SK-N-SH treated with all-trans-retinoic acid at 6 μM for 48 hours (cell line): ENCODE data around the gene MDFIC.

ENCODE experiments used
- ATAC-seq: fragments of 200-7000 bp; cut with Tn5 transposase; 3 replicates; pipeline ENCODE4 v1.9.1; 2020; ENCODE audit warnings: mild to moderate bottlenecking, moderate library complexity
- ARNTL ChIP-seq: fragments of 450-650 bp; formaldehyde crosslinking; IDR thresholded peaks from 2 replicates; pipeline ENCODE4 v1.5.0; 2020; ENCODE audit warnings: low read depth, mild to moderate bottlenecking, moderate library complexity, borderline replicate concordance
- BACH2 ChIP-seq: fragments of 250-450 bp; sonication (Bioruptor Pico); IDR thresholded peaks from 2 replicates; pipeline ENCODE4 v1.9.0; 2021; ENCODE audit warnings: mild to moderate bottlenecking, borderline replicate concordance
- CSDC2 ChIP-seq: fragments of 250-450 bp; sonication (Bioruptor Pico); IDR thresholded peaks from 2 replicates; pipeline ENCODE4 v1.5.0; 2020; ENCODE audit warnings: mild to moderate bottlenecking, moderate library complexity
- CSRNP3 ChIP-seq: fragments of 250-450 bp; sonication (Bioruptor Pico); IDR thresholded peaks from 2 replicates; pipeline ENCODE4 v1.5.1; 2021; ENCODE audit warnings: mild to moderate bottlenecking, moderate library complexity
- ESRRG ChIP-seq: fragments of 250-450 bp; sonication (Bioruptor Pico); IDR thresholded peaks from 2 replicates; pipeline ENCODE4 v1.6.1; 2021; ENCODE audit warnings: mild to moderate bottlenecking
- GLIS3 ChIP-seq: fragments of 250-450 bp; sonication (Bioruptor Pico); IDR thresholded peaks from 2 replicates; pipeline ENCODE4 v1.5.0; 2020; ENCODE audit warnings: mild to moderate bottlenecking, moderate library complexity
- ISL1 ChIP-seq: fragments of 250-450 bp; sonication (Bioruptor Pico); IDR thresholded peaks from 2 replicates; pipeline ENCODE4 v2.1.2; 2022; ENCODE audit warnings: mild to moderate bottlenecking, moderate library complexity
- OSR1 ChIP-seq: fragments of 250-450 bp; sonication (Bioruptor Pico); IDR thresholded peaks from 2 replicates; pipeline ENCODE4 v1.8.0; 2022; ENCODE audit warnings: moderate library complexity, mild to moderate bottlenecking, inconsistent platforms
- PATZ1 ChIP-seq: fragments of 250-450 bp; sonication (Bioruptor Pico); IDR thresholded peaks from 2 replicates; pipeline ENCODE4 v1.8.0; 2020; ENCODE audit warnings: mild to moderate bottlenecking, moderate library complexity, borderline replicate concordance
- PPARA ChIP-seq: fragments of 250-450 bp; sonication (Bioruptor Pico); IDR thresholded peaks from 2 replicates; pipeline ENCODE4 v1.5.0; 2020; ENCODE audit warnings: mild to moderate bottlenecking, borderline replicate concordance
- RARB ChIP-seq: fragments of 250-450 bp; sonication (Bioruptor Pico); IDR thresholded peaks from 2 replicates; pipeline ENCODE4 v1.8.0; 2021; ENCODE audit warnings: mild to moderate bottlenecking, moderate library complexity
- SNAI2 ChIP-seq: fragments of 250-450 bp; sonication (Bioruptor Pico); IDR thresholded peaks from 2 replicates; pipeline ENCODE4 v1.5.0; 2020; ENCODE audit warnings: mild to moderate bottlenecking, moderate library complexity
- TCF4 ChIP-seq: fragments of 250-450 bp; sonication (Bioruptor Pico); IDR thresholded peaks from 2 replicates; pipeline ENCODE4 v1.8.0; 2021; ENCODE audit warnings: mild to moderate bottlenecking, moderate library complexity, borderline replicate concordance
- TOX ChIP-seq: fragments of 250-450 bp; sonication (Bioruptor Pico); IDR thresholded peaks from 2 replicates; pipeline ENCODE4 v1.8.0; 2021; ENCODE audit warnings: mild to moderate bottlenecking, moderate library complexity, borderline replicate concordance
- TSHZ2 ChIP-seq: fragments of 250-450 bp; sonication (Bioruptor Pico); IDR thresholded peaks from 2 replicates; pipeline ENCODE4 v1.5.0; 2020; ENCODE audit warnings: mild to moderate bottlenecking, moderate library complexity
- ZC3H10 ChIP-seq: fragments of 250-450 bp; sonication (Bioruptor Pico); IDR thresholded peaks from 2 replicates; pipeline ENCODE4 v1.5.1; 2021; ENCODE audit warnings: mild to moderate bottlenecking, moderate library complexity
- ZFP3 ChIP-seq: fragments of 250-450 bp; sonication (Bioruptor Pico); IDR thresholded peaks from 2 replicates; pipeline ENCODE4 v1.5.0; 2020; ENCODE audit warnings: mild to moderate bottlenecking, moderate library complexity
- ZFP30 ChIP-seq: fragments of 450-650 bp; formaldehyde crosslinking; IDR thresholded peaks from 2 replicates; pipeline ENCODE4 v1.5.0; 2022; ENCODE audit warnings: mild to moderate bottlenecking, moderate library complexity
- ZNF565 ChIP-seq: fragments of 450-650 bp; formaldehyde crosslinking; conservative IDR thresholded peaks from 2 replicates; pipeline ENCODE4 v1.5.0; 2020; ENCODE audit warnings: low read depth, mild to moderate bottlenecking, moderate library complexity
- ZNF70 ChIP-seq: fragments of 450-650 bp; formaldehyde crosslinking; IDR thresholded peaks from 2 replicates; pipeline ENCODE4 v1.5.0; 2020; ENCODE audit warnings: mild to moderate bottlenecking, moderate library complexity
- ZNF8 ChIP-seq: fragments of 450-650 bp; formaldehyde crosslinking; IDR thresholded peaks from 2 replicates; pipeline ENCODE4 v1.5.0; 2020; ENCODE audit warnings: mild to moderate bottlenecking, moderate library complexity
- TF ChIP-seq, protein P1 (sequence below): fragments of 250-450 bp; sonication (Bioruptor Pico); IDR thresholded peaks from 2 replicates; pipeline ENCODE4 v1.5.1; 2020; ENCODE audit warnings: low read depth, mild to moderate bottlenecking, moderate library complexity
- TF ChIP-seq, protein P2 (sequence below): fragments of 250-450 bp; sonication (Bioruptor Pico); IDR thresholded peaks from 2 replicates; pipeline ENCODE4 v1.8.0; 2021; ENCODE audit warnings: low read depth, mild to moderate bottlenecking, moderate library complexity, borderline replicate concordance

The MDFIC gene

GRCh38 chr7:115024276-115024675 is 102.4 kb downstream of the MDFIC start:
- TF ChIP-seq ZNF8 (CRISPR knock-in tag) (no peak), OSR1 (no peak), ZFP30 (CRISPR knock-in tag) (no peak), TCF4 (CRISPR knock-in tag) (no peak), SNAI2 (CRISPR knock-in tag) (no peak), TOX (CRISPR knock-in tag) (no peak), RARB (CRISPR knock-in tag) (no peak), BACH2 (CRISPR knock-in tag) (no peak), CSRNP3 (CRISPR knock-in tag) (no peak), TSHZ2 (CRISPR knock-in tag) (no peak), GLIS3 (no peak), PPARA (no peak), ZNF70 (no peak), ARNTL (CRISPR knock-in tag) (no peak), ZNF565 (CRISPR knock-in tag) (no peak)
- TF ChIP-seq, protein P1, sequence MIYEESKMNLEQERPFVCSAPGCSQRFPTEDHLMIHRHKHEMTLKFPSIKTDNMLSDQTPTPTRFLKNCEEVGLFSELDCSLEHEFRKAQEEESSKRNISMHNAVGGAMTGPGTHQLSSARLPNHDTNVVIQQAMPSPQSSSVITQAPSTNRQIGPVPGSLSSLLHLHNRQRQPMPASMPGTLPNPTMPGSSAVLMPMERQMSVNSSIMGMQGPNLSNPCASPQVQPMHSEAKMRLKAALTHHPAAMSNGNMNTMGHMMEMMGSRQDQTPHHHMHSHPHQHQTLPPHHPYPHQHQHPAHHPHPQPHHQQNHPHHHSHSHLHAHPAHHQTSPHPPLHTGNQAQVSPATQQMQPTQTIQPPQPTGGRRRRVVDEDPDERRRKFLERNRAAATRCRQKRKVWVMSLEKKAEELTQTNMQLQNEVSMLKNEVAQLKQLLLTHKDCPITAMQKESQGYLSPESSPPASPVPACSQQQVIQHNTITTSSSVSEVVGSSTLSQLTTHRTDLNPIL (CRISPR knock-in tag), result no peak
- TF ChIP-seq, protein P2, sequence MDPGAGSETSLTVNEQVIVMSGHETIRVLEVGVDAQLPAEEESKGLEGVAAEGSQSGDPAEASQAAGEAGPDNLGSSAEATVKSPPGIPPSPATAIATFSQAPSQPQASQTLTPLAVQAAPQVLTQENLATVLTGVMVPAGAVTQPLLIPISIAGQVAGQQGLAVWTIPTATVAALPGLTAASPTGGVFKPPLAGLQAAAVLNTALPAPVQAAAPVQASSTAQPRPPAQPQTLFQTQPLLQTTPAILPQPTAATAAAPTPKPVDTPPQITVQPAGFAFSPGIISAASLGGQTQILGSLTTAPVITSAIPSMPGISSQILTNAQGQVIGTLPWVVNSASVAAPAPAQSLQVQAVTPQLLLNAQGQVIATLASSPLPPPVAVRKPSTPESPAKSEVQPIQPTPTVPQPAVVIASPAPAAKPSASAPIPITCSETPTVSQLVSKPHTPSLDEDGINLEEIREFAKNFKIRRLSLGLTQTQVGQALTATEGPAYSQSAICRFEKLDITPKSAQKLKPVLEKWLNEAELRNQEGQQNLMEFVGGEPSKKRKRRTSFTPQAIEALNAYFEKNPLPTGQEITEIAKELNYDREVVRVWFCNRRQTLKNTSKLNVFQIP, result no peak
- ATAC-seq, result no peak

- no peak for ATAC-seq
- no peak for TF ChIP-seq PATZ1 (CRISPR knock-in tag)
- TF ChIP-seq ZC3H10 (CRISPR knock-in tag), result no peak
- no peak for TF ChIP-seq SNAI2 (CRISPR knock-in tag)
- no peak for TF ChIP-seq RARB (CRISPR knock-in tag)
- TF ChIP-seq ISL1 (CRISPR knock-in tag), result no peak
- no peak for TF ChIP-seq ZFP30 (CRISPR knock-in tag)
- no peak for TF ChIP-seq ZFP3
- no peak for TF ChIP-seq CSDC2 (CRISPR knock-in tag)
- no peak for TF ChIP-seq ZNF70
- TF ChIP-seq TOX (CRISPR knock-in tag), result no peak
- TF ChIP-seq TSHZ2 (CRISPR knock-in tag), result no peak
- TF ChIP-seq ESRRG, result no peak
- TF ChIP-seq PPARA, result no peak
- TF ChIP-seq CSRNP3 (CRISPR knock-in tag), result no peak
- no peak for TF ChIP-seq ARNTL (CRISPR knock-in tag)
- TF ChIP-seq TCF4 (CRISPR knock-in tag), result no peak
- TF ChIP-seq, protein P1 (CRISPR knock-in tag), result no peak
- TF ChIP-seq GLIS3, result no peak
These were observed 111.1 kb downstream of the MDFIC start for GRCh38 chr7:115032715-115033703.
